Keratinocyte (primary cell): Measurements from ENCODE around the gene EYS. TPM values are rescaled to one million over a fixed set of nuclear protein-coding genes. Genes with fewer than 3 reads are reported as not detected.

Experiments used
- DNase-seq: peaks from one replicate; pipeline ENCODE4 v3.0.0-alpha.2; 2011; ENCODE audit warnings: low read depth, missing footprints, low spot score
- FAIRE-seq: peaks from 2 replicates; lab custom pipeline; 2011; peaks lifted over from hg19 to GRCh38; lab: Jason Lieb, UNC
- H2AFZ ChIP-seq: 2 replicates; pipeline ENCODE4 v1.6.0; 2012; ENCODE audit warnings: low read length, control low read depth, inconsistent platforms; ENCODE audit not compliant: control insufficient read depth
- H3K27ac ChIP-seq: 2 replicates; pipeline ENCODE4 v1.5.1; 2011; ENCODE audit warnings: low read length; ENCODE audit not compliant: control insufficient read depth, insufficient read depth
- H3K27me3 ChIP-seq: 3 replicates; pipeline ENCODE4 v1.6.0; 2011; ENCODE audit warnings: low read length; ENCODE audit not compliant: control insufficient read depth, insufficient read depth; ENCODE audit errors: extremely low read depth
- H3K36me3 ChIP-seq, 2 experiments: 2 replicates in 1 of 2; 3 replicates in 1 of 2; pipeline ENCODE4 v1.5.1; 2011; ENCODE audit warnings: low read length in 2 of 2, mild to moderate bottlenecking in 1 of 2; ENCODE audit not compliant: control insufficient read depth in 2 of 2, insufficient read depth in 2 of 2; ENCODE audit errors: extremely low read depth in 1 of 2
- H3K4me1 ChIP-seq: 3 replicates; pipeline ENCODE4 v1.5.1; 2011; ENCODE audit warnings: low read length; ENCODE audit not compliant: control insufficient read depth, insufficient read depth; ENCODE audit errors: extremely low read depth
- H3K4me2 ChIP-seq: 3 replicates; pipeline ENCODE4 v1.6.0; 2011; ENCODE audit warnings: low read depth, low read length; ENCODE audit not compliant: control insufficient read depth, insufficient read depth; ENCODE audit errors: extremely low read depth
- H3K4me3 ChIP-seq, 3 experiments: fragments of 200-600 bp in 1 of 3; sonication (generic) in 1 of 3; 2 replicates in 2 of 3; 3 replicates in 1 of 3; pipeline ENCODE4 v1.5.1; 2011 to 2016; ENCODE audit warnings: low read length in 3 of 3, mild to moderate bottlenecking in 3 of 3, control low read depth in 2 of 3, inconsistent platforms in 1 of 3, low read depth in 1 of 3, mixed read lengths in 1 of 3, mixed run types in 1 of 3, moderate library complexity in 1 of 3; ENCODE audit not compliant: control insufficient read depth in 2 of 3, insufficient read depth in 2 of 3; ENCODE audit errors: extremely low read depth in 1 of 3
- H3K79me2 ChIP-seq: 2 replicates; pipeline ENCODE4 v1.6.0; 2012; ENCODE audit warnings: low read length; ENCODE audit not compliant: control insufficient read depth, insufficient read depth
- H3K9ac ChIP-seq: 3 replicates; pipeline ENCODE4 v1.6.0; 2011; ENCODE audit warnings: low read length; ENCODE audit not compliant: control insufficient read depth, insufficient read depth; ENCODE audit errors: extremely low read depth
- H3K9me1 ChIP-seq: 3 replicates; pipeline ENCODE4 v1.6.0; 2011; ENCODE audit warnings: low read length; ENCODE audit not compliant: control insufficient read depth, insufficient read depth; ENCODE audit errors: extremely low read depth
- H3K9me3 ChIP-seq: 2 replicates; pipeline ENCODE4 v1.5.1; 2012; ENCODE audit warnings: low read depth, low read length; ENCODE audit not compliant: control insufficient read depth
- H4K20me1 ChIP-seq: 3 replicates; pipeline ENCODE4 v1.6.0; 2011; ENCODE audit warnings: low read length; ENCODE audit not compliant: control insufficient read depth, insufficient read depth; ENCODE audit errors: extremely low read depth
- EZH2 ChIP-seq: IDR thresholded peaks from one replicate; pipeline ENCODE4 v1.6.1; 2012; ENCODE audit warnings: inconsistent platforms, mild to moderate bottlenecking, low read length, moderate library complexity
- dilution Hi-C: fragments of 300-500 bp; cut with MboI; formaldehyde crosslinking; loops from one replicate; pipeline ENCODE4 v1.7.0; 2020; ENCODE audit warnings: low sequenced_read_pairs; ENCODE audit not compliant: extremely low pct_ligation_motif_present
- polyA plus RNA-seq, 5 experiments: library from polyadenylated mRNA; depleted of rRNA in 3 of 5; stranded (reverse) in 3 of 5; stranded (forward) in 1 of 5; unstranded in 1 of 5; fragments of >200 nt; gene quantifications; 1 replicate in 1 of 5; 2 replicates in 3 of 5; 3 replicates in 1 of 5; pipeline versions ENCODE4 v1.2.1 to v1.2.3, GENCODE V29; 2011 to 2012; ENCODE audit warnings: missing spikeins in 2 of 5, low read depth in 1 of 5, low replicate concordance in 1 of 5
- TF ChIP-seq, protein P1 (sequence below), 3 experiments: IDR thresholded peaks in 1 of 3; conservative IDR thresholded peaks in 1 of 3; optimal IDR thresholded peaks in 1 of 3; 2 replicates in 2 of 3; 3 replicates in 1 of 3; pipeline versions ENCODE3 to v1.5.1; 2011; ENCODE audit warnings: low read length in 3 of 3, mild to moderate bottlenecking in 3 of 3, moderate library complexity in 2 of 3, control low read depth in 1 of 3, inconsistent platforms in 1 of 3; ENCODE audit not compliant: insufficient read depth in 2 of 3; ENCODE audit errors: extremely low read depth in 1 of 3

EYS gene
- polyA plus RNA-seq, 1 donor (not counting 4 experiments of a cell fraction or from before 2014, with no cell fraction given) = 0.34 TPM

DNA sequence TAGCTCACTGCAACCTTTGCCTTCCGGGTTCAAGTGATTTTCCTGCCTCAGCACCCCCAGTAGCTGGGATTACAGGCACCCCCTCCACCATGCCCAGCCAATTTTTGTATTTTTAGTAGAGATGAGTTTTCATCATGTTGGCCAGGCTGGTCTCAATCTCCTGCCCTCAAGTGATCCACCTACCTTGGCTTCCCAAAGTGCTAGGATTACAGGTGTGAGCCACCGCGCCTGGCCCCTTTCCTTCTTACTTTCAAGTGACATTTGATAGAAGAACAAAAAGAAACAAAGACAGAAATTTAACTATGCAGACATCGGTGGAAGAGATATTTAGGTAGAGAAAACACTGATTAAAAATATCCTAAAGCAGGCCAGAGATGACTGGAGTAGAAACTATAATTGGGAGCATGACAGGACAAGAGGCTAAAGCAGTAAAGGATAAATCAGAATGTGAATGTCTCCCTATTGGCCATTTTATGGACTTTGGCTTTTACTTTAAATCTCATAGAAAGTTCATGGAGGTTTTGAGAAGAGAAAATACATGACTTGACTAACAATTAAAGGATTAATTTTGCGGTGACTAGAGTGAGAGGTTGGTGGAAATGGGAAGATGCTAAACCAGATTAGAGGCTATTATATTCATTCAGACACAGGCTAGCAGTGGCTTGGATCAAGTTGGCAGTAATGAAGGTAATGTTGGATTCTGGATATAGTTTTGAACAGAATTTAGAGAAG, 2.2 kb upstream of the EYS start:
- H3K4me2 ChIP-seq = no peak overlapping the region
- no peaks in the 10 kb centered on the region for H3K36me3 ChIP-seq
- no peak overlapping the region for H3K4me3 ChIP-seq
- no peaks in the 10 kb centered on the region for H3K27me3 ChIP-seq
- no peaks in the 10 kb centered on the region for H4K20me1 ChIP-seq
- no peak for TF ChIP-seq EZH2
- TF ChIP-seq, protein P1, sequence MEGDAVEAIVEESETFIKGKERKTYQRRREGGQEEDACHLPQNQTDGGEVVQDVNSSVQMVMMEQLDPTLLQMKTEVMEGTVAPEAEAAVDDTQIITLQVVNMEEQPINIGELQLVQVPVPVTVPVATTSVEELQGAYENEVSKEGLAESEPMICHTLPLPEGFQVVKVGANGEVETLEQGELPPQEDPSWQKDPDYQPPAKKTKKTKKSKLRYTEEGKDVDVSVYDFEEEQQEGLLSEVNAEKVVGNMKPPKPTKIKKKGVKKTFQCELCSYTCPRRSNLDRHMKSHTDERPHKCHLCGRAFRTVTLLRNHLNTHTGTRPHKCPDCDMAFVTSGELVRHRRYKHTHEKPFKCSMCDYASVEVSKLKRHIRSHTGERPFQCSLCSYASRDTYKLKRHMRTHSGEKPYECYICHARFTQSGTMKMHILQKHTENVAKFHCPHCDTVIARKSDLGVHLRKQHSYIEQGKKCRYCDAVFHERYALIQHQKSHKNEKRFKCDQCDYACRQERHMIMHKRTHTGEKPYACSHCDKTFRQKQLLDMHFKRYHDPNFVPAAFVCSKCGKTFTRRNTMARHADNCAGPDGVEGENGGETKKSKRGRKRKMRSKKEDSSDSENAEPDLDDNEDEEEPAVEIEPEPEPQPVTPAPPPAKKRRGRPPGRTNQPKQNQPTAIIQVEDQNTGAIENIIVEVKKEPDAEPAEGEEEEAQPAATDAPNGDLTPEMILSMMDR (optimal IDR thresholded peaks at IDR 0.05 in 1 of 3, IDR thresholded peaks at IDR 0.05 in 1 of 3, conservative IDR thresholded peaks at IDR 0.05 in 1 of 3; ENCODE audit: extremely low read depth in 1 of 3, insufficient read depth in 2 of 3, low read length in 3 of 3) = no peak
- DNase-seq (no peak), FAIRE-seq (no peak)
- H3K9me3 ChIP-seq = no peaks in the 10 kb centered on the region
- no peaks in the 10 kb centered on the region for H3K79me2 ChIP-seq
- H2AFZ ChIP-seq = no peak overlapping the region
- dilution Hi-C loops = no loop called here
- no peak overlapping the region for H3K9ac ChIP-seq
- H3K9me1 ChIP-seq = no peaks in the 10 kb centered on the region
- no peaks in the 10 kb centered on the region for H3K4me1 ChIP-seq
- H3K27ac ChIP-seq = no peak overlapping the region

DNA sequence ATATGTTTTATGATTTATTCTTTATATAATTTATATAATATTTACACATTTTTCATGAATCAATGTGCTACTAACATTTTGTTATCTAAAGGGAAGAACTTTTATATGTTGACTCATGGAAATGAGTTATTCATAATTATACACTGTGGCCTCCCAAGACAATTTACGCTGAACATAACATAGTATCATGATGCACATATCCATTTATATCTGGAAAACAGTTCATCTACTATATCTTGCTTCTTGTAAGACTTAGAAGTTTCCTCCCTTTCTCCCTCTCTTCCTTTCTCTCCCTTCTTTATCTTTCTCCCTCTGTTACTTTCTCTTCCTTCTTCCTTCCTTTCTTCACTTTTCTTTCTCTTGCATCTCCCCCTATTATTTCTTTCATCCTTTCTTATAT, 1.1 kb upstream of the EYS start:
- no peaks in the 10 kb centered on the region for H3K4me1 ChIP-seq
- no peaks in the 10 kb centered on the region for H3K36me3 ChIP-seq
- no peak overlapping the region for H3K9ac ChIP-seq
- H3K9me1 ChIP-seq = no peaks in the 10 kb centered on the region
- H3K4me2 ChIP-seq = no peak overlapping the region
- H3K4me3 ChIP-seq = no peak overlapping the region
- no peaks in the 10 kb centered on the region for H3K79me2 ChIP-seq
- no peak for FAIRE-seq
- H3K9me3 ChIP-seq = no peaks in the 10 kb centered on the region
- no peak for DNase-seq
- H3K27ac ChIP-seq = no peak overlapping the region
- TF ChIP-seq EZH2 = no peak
- TF ChIP-seq, protein P1 (optimal IDR thresholded peaks at IDR 0.05 in 1 of 3, IDR thresholded peaks at IDR 0.05 in 1 of 3, conservative IDR thresholded peaks at IDR 0.05 in 1 of 3; ENCODE audit: extremely low read depth in 1 of 3, insufficient read depth in 2 of 3, low read length in 3 of 3) = no peak
- no peak overlapping the region for H2AFZ ChIP-seq
- H3K27me3 ChIP-seq = no peaks in the 10 kb centered on the region
- dilution Hi-C loops = no loop called here
- no peaks in the 10 kb centered on the region for H4K20me1 ChIP-seq
